ENCODE measurements around the gene EPS15.

DNA sequence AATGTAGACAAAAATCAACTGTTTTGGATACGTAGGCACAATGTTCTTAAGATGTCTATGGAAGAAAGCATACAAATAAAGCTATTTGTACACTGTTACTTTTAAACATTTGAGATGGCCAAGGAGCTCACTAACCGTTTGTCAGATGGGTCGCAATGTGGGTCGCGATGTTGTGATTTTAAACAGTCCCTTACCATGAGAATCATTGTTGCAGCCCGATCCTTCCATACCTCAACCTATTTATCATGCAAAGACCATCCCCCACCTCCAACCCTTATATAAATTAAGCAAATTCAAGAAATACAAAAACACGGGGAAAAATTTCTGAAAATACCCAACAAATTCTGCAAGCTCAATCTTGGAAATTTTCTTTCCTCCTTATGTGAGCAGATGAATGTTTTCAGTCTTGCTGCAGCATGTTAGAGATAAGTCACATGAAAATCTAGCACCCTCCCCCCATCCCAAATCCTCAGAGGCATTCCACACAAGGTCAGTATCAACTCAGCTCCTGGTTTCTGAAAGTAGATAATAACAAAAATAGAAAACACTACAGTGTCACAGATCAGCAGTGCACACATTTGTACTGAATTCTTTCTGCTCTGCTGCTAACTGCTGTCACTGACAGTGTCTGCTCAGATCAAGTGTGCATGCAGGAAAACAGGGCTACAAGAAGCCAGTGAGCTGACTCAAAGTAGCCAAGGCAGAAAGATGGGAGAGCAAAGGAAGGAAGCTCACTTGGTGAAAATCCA, 95.8 kb downstream of the EPS15 start:
- TF ChIP-seq EZH2 (IDR thresholded peaks at IDR 0.05; ENCODE audit: borderline replicate concordance, insufficient read depth, low read depth, low read length, poor library complexity, severe bottlenecking) = no peak
- TF ChIP-seq, protein P1, sequence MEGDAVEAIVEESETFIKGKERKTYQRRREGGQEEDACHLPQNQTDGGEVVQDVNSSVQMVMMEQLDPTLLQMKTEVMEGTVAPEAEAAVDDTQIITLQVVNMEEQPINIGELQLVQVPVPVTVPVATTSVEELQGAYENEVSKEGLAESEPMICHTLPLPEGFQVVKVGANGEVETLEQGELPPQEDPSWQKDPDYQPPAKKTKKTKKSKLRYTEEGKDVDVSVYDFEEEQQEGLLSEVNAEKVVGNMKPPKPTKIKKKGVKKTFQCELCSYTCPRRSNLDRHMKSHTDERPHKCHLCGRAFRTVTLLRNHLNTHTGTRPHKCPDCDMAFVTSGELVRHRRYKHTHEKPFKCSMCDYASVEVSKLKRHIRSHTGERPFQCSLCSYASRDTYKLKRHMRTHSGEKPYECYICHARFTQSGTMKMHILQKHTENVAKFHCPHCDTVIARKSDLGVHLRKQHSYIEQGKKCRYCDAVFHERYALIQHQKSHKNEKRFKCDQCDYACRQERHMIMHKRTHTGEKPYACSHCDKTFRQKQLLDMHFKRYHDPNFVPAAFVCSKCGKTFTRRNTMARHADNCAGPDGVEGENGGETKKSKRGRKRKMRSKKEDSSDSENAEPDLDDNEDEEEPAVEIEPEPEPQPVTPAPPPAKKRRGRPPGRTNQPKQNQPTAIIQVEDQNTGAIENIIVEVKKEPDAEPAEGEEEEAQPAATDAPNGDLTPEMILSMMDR (IDR thresholded peaks at IDR 0.05) = no peak

Data from B cell (primary cell).